Cardiac fibroblast (primary cell): ENCODE measurements around the gene ADAMTS2.

Source experiments
- DNase-seq, 2 donors: peaks; one replicate each; pipeline versions ENCODE4 v3.0.0 to v3.0.0-alpha.2; 2010; ENCODE audit warnings: low read depth in 2 of 2
- H3K4me3 ChIP-seq, 2 donors: replicated peaks in 1 of 2; 1 replicate in 1 of 2; 2 replicates in 1 of 2; pipeline ENCODE4 v1.5.1; 2011; ENCODE audit warnings: low read depth in 2 of 2, low read length in 2 of 2, mild to moderate bottlenecking in 2 of 2, moderate library complexity in 1 of 2
- TF ChIP-seq, protein P1 (sequence below): IDR thresholded peaks from one replicate; pipeline ENCODE4 v1.5.1; 2011; ENCODE audit warnings: low read depth, mild to moderate bottlenecking, low read length, inconsistent platforms

Gene ADAMTS2

DNA sequence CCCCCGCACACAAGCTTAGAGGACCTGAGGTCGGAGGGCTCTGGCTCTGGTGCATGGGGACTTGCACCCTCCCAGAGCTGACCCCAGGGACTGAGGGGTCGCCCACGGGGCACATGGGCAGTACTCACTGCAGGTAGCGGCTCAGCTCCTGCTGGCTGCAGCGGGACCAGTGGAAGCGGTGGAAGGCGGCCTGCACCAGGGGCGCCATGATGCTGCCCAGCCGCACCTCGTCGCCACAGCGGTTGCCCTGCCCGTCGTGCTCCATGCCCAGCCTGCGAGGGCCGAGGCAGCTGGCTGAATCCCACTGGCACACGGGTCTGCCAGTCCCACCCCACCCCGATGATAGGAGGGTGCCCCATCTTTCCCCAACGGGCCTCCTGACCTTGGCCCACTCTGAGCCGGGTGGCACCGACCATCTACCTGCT is 191.3 kb downstream of the ADAMTS2 start:
- no peak overlapping the region for H3K4me3 ChIP-seq
- TF ChIP-seq, protein P1, sequence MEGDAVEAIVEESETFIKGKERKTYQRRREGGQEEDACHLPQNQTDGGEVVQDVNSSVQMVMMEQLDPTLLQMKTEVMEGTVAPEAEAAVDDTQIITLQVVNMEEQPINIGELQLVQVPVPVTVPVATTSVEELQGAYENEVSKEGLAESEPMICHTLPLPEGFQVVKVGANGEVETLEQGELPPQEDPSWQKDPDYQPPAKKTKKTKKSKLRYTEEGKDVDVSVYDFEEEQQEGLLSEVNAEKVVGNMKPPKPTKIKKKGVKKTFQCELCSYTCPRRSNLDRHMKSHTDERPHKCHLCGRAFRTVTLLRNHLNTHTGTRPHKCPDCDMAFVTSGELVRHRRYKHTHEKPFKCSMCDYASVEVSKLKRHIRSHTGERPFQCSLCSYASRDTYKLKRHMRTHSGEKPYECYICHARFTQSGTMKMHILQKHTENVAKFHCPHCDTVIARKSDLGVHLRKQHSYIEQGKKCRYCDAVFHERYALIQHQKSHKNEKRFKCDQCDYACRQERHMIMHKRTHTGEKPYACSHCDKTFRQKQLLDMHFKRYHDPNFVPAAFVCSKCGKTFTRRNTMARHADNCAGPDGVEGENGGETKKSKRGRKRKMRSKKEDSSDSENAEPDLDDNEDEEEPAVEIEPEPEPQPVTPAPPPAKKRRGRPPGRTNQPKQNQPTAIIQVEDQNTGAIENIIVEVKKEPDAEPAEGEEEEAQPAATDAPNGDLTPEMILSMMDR: no peak
- no peak for DNase-seq

DNA sequence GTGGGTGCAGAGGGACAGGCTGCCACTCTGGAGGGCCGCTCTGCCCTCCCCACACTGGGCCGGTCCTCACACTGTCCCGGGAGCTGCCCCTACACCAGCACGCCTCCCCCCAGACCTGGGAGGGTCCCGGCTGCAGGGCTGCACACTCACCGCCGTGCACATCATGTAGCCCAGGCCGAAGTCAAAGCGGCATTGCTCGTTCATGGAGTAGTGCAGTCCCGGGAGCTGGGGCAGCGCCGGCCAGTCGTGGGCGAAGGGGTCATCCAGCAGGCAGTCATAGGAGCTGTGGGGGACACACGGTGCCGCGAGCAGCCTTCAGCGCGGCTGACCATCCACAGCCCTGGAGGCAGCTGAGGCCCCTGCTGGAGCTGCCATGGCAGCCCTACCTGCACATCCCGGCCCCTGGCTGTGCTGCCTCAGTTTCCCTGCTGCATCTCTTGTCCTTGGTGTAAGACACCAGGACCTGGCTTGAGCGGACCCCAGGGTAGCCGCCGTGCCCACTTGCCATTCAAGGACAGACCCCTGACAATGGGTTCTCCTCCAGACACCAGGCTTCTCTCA is 191.8 kb downstream of the ADAMTS2 start:
- no peak overlapping the region for H3K4me3 ChIP-seq
- TF ChIP-seq, protein P1: no peak

DNA sequence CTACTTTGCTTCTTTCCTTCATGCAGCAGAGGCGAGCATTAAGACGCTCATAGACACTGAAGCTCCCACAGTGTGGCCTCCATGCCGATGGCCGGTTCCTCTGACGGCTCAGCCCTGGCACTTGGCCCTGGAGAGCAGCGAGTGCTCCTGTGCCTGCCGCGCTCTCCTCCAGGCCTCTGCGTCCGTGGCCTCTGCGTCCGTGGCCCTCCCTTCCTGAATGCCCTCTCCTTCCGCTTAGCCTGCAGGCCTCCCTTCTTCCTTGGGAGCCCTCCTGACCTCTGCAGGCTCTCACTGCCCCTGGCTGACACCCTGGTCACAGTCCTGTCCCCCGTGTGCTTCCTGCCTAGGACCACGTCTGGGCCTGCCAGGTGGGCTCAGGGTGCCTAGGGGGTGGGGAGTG is 192.3 kb downstream of the ADAMTS2 start:
- no peak for DNase-seq
- TF ChIP-seq, protein P1: no peak
- no peak overlapping the region for H3K4me3 ChIP-seq

More for the DNA sequence above, 191.8 kb downstream of the ADAMTS2 start:
- no peak for DNase-seq

DNA sequence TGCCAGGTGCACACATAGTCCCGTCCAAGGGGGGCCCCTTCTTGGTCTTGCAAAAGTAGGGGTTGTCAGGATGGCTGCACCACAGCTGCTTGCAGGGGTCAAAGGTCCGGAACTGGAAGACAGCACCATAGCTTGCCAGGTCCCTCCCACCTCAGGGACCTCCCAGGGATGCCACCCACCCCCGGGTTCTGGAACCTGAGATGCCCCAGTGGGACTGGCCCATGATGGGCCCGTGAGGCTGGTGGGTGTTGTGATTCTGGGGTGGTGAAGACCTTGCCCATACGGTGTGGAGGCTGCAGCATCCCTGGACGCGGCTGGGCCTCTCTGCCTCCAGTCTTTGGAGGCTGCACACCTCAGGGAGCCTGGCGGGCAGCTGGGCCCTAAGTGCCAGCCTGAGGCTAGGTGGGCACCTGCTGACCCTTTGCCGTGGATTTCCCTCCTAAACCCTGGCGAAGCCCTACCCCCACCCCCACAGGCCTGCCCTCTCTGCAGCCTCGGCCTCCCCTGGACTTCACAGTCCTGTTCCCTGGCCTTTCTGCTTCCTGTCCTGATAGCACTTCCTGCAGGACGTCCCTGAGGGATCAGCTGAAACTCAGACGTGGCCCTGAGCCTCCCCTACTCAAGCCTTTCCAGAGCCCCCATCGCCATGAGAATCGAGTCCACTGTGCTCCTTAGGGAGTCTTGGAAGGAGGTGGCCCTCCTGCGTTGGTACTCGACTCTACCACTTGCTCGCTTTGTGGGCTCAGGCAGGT is 192.9 kb downstream of the ADAMTS2 start:
- no peak for DNase-seq
- H3K4me3 ChIP-seq: no peak overlapping the region
- TF ChIP-seq, protein P1: no peak

DNA sequence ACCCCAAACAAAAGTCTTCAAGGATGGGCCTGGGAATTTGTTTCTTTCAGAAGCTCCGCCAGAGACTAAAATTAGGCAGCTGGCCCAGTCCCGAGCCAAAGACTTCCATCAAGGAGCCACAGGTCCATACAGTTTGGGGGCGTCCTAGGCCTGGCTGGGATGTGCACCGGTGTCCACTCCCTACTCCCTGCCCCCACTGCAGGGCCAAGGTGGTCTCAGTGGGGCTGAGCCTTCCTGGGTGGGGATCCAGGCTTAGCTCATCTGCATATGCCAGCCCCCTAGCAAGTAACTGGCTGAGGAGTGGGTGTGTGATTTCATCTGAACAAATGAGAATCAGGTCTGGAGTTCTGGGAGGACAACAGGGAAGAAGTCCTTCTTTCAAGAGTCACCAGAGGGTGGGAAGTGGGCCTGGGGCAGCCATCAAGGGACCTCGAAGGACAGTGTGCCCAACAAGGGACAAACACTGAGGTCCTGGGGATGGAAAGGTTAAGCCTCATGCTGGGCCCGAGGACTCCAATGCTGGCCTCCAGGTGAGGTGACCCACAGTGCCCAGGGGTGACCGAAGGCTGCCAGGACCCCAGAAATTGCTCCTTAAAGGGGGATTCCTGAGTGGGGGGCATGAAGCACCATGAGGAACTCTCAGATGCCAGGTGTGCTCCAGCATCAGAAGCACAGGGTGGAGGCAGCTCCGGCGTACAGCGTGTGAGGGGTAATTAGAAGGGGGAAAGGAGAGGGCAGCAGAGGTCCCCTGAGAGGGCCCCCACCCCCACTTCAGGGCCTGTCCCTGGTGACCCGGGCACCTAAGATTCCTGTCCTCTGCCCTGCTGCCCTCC is 193.8 kb downstream of the ADAMTS2 start:
- TF ChIP-seq, protein P1: no peak
- H3K4me3 ChIP-seq: no peak overlapping the region
- no peak for DNase-seq

DNA sequence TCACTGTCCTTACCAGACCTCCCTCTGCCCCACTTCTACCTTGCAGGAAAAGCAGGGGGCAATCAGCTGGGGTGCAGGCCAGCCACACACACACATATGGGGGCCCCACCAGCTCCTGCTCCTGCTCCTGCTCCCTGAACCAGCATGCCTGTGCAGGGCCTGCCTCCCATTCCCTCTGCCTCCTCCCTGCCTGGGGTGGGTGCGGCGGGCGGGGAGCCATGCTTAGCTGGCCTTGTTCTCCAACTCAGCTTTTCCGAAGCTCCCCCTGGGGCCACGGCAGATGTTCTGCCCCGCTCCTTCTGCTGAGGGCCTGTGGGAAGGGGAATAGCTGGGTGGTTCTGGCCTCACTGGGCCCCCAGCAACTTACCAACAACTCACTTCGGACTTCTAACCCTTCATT is 195.2 kb downstream of the ADAMTS2 start:
- TF ChIP-seq, protein P1: no peak
- no peak overlapping the region for H3K4me3 ChIP-seq
- no peak for DNase-seq
